GM23248 (cell line): ENCODE results near the gene MRTFA. TPM values are rescaled to one million over a fixed set of nuclear protein-coding genes. Genes with fewer than 3 reads are reported as not detected.

Source experiments
- DNase-seq: peaks from one replicate; pipeline ENCODE4 v3.0.0-alpha.2; 2015
- H2AFZ ChIP-seq: fragments of 200-600 bp; sonication (generic); 2 replicates; pipeline ENCODE4 v1.6.1; 2016; ENCODE audit warnings: antibody characterized with exemption
- H3F3A ChIP-seq: fragments of 200-600 bp; sonication (generic); 2 replicates; pipeline ENCODE4 v1.6.1; 2016; ENCODE audit warnings: mild to moderate bottlenecking, antibody characterized with exemption, mixed run types; ENCODE audit not compliant: insufficient read depth
- H3K27ac ChIP-seq: fragments of 200-600 bp; sonication (generic); 2 replicates; pipeline ENCODE4 v1.5.1; 2016; ENCODE audit warnings: mild to moderate bottlenecking
- H3K27me3 ChIP-seq: fragments of 200-600 bp; sonication (generic); replicated peaks from 2 replicates; pipeline ENCODE4 v1.6.1; 2016; ENCODE audit warnings: mild to moderate bottlenecking; ENCODE audit not compliant: insufficient read depth
- H3K36me3 ChIP-seq: fragments of 200-600 bp; sonication (generic); 2 replicates; pipeline ENCODE4 v1.6.1; 2016; ENCODE audit warnings: low read depth, mild to moderate bottlenecking
- H3K4me1 ChIP-seq: fragments of 200-600 bp; sonication (generic); 2 replicates; pipeline ENCODE4 v1.6.1; 2016; ENCODE audit warnings: mild to moderate bottlenecking; ENCODE audit not compliant: insufficient read depth
- H3K4me2 ChIP-seq: fragments of 200-600 bp; sonication (generic); one replicate; pipeline ENCODE4 v1.6.1; 2016; ENCODE audit warnings: mild to moderate bottlenecking; ENCODE audit not compliant: unreplicated experiment
- H3K4me3 ChIP-seq: fragments of 200-600 bp; sonication (generic); 2 replicates; pipeline ENCODE4 v1.5.1; 2016; ENCODE audit warnings: mild to moderate bottlenecking
- H3K79me2 ChIP-seq: fragments of 200-600 bp; sonication (generic); 2 replicates; pipeline ENCODE4 v1.6.1; 2016; ENCODE audit warnings: mild to moderate bottlenecking; ENCODE audit not compliant: insufficient read depth
- H3K9ac ChIP-seq: fragments of 200-600 bp; sonication (generic); 2 replicates; pipeline ENCODE4 v1.6.1; 2016; ENCODE audit warnings: mild to moderate bottlenecking
- H3K9me2 ChIP-seq: fragments of 200-600 bp; sonication (generic); 2 replicates; pipeline ENCODE4 v1.6.1; 2016; ENCODE audit warnings: mixed run types, mild to moderate bottlenecking, moderate library complexity; ENCODE audit not compliant: insufficient read depth
- H3K9me3 ChIP-seq: fragments of 200-600 bp; sonication (generic); one replicate; pipeline ENCODE4 v1.6.1; 2017; ENCODE audit warnings: low read depth
- H4K20me1 ChIP-seq: fragments of 200-600 bp; sonication (generic); 2 replicates; pipeline ENCODE4 v1.6.0; 2016; ENCODE audit not compliant: insufficient read depth
- EZH2 ChIP-seq: fragments of 200-600 bp; sonication (generic); IDR thresholded peaks from 2 replicates; pipeline ENCODE4 v1.6.1; 2018; ENCODE audit warnings: antibody characterized with exemption, mild to moderate bottlenecking; ENCODE audit not compliant: insufficient read depth, poor library complexity, severe bottlenecking
- EZH2phosphoT487 ChIP-seq: fragments of 200-600 bp; sonication (generic); IDR thresholded peaks from 2 replicates; pipeline ENCODE4 v1.6.1; 2018; ENCODE audit warnings: antibody characterized with exemption, moderate library complexity, mild to moderate bottlenecking, low read depth; ENCODE audit not compliant: insufficient read depth
- WGBS, 2 experiments: methylation state at CpG; one replicate each; pipeline ENCODE4 v1.1.6; 2015 to 2017; ENCODE audit warnings: low lambda C conversion rate in 2 of 2, low coverage in 1 of 2; ENCODE audit errors: missing lambda C conversion rate in 2 of 2; 5-methylcytosine and 5-hydroxymethylcytosine counted together
- in situ Hi-C: fragments of 300-500 bp; cut with MboI; formaldehyde crosslinking; loops from 2 replicates; pipeline ENCODE4 v1.15.0; 2020
- polyA plus RNA-seq: library from polyadenylated mRNA; unstranded; fragments of >200 nt; fragmentation: Nextera tagmentation; extraction: Ambion mirVana; gene quantifications from 2 replicates; pipeline ENCODE4 v1.2.1, GENCODE V29; 2016
- total RNA-seq: library from RNA; depleted of rRNA; stranded (reverse); fragments of >200 nt; shearing (Covaris generic); gene quantifications from 2 replicates; pipeline ENCODE4 v1.2.3, GENCODE V29; 2014

MRTFA gene
- total and polyA plus RNA-seq, 2 experiments from 2014 or later = 24.2 to 49.2 TPM

- H3K9me2 ChIP-seq = no peaks in the 10 kb centered on the region
- peak; percentile 69 for DNase-seq
- WGBS, 2 experiments = 21 to 35% methylated on average over 3 of the region's 3 CpGs
- in situ Hi-C loops = no loop called here
- no peak overlapping the region for H3K9ac ChIP-seq
- TF ChIP-seq EZH2phosphoT487 (no peak), EZH2 (no peak)
- H3K4me3 ChIP-seq = no peak overlapping the region
- H3K79me2 ChIP-seq = no peaks in the 10 kb centered on the region; the same call in 1 of the 2 replicates
- no peaks in the 10 kb centered on the region for H3K9me3 ChIP-seq
- H3K27ac ChIP-seq = peak overlapping the region; percentile 30
- H2AFZ ChIP-seq = no peak overlapping the region
- H4K20me1 ChIP-seq = no peaks in the 10 kb centered on the region
- peaks cover 42% of the 10 kb centered on the region for H3F3A ChIP-seq
- no peaks in the 10 kb centered on the region for H3K27me3 ChIP-seq
- no peaks in the 10 kb centered on the region for H3K4me1 ChIP-seq
- peaks cover 16% of the 10 kb centered on the region for H3K36me3 ChIP-seq
- H3K4me2 ChIP-seq = no peak overlapping the region
These were observed 222.2 kb downstream of the MRTFA start for GRCh38 chr22:40414311-40414710.

GRCh38 chr22:40413873-40414272 lies 222.6 kb downstream of the MRTFA start:
- peaks cover 16% of the 10 kb centered on the region for H3K36me3 ChIP-seq
- H3K27me3 ChIP-seq = no peaks in the 10 kb centered on the region
- H4K20me1 ChIP-seq = no peaks in the 10 kb centered on the region

GRCh38 chr22:40412441-40412840 lies 224.1 kb downstream of the MRTFA start:
- no peak for TF ChIP-seq EZH2
- TF ChIP-seq EZH2phosphoT487 = no peak
- no peak for DNase-seq
- Histone ChIP-seq H2AFZ (no peak overlapping the region), H4K20me1 (no peaks in the 10 kb centered on the region), H3K79me2 (no peaks in the 10 kb centered on the region; the same call in 1 of the 2 replicates), H3K36me3 (peaks cover 16% of the 10 kb centered on the region), H3K4me2 (no peak overlapping the region), H3K27ac (no peak overlapping the region), H3K9me3 (no peaks in the 10 kb centered on the region), H3K9ac (no peak overlapping the region), H3K27me3 (no peaks in the 10 kb centered on the region), H3K4me1 (no peaks in the 10 kb centered on the region), H3K4me3 (no peak overlapping the region), H3F3A (peaks cover 42% of the 10 kb centered on the region), H3K9me2 (no peaks in the 10 kb centered on the region)
- in situ Hi-C loops = no loop called here
- 94 to 96% methylated on average over 2 of the region's 2 CpGs for WGBS, 2 experiments

More at GRCh38 chr22:40413873-40414272, 222.6 kb downstream of the MRTFA start:
- Histone ChIP-seq H3K79me2 (no peaks in the 10 kb centered on the region; the same call in 1 of the 2 replicates), H3K9ac (no peak overlapping the region), H3K9me2 (no peaks in the 10 kb centered on the region), H3K4me3 (no peak overlapping the region), H3K27ac (peak overlapping the region; percentile 30; the same call in 1 of the 2 replicates), H3K4me2 (no peak overlapping the region), H3F3A (peaks cover 42% of the 10 kb centered on the region), H2AFZ (no peak overlapping the region), H3K4me1 (no peaks in the 10 kb centered on the region), H3K9me3 (no peaks in the 10 kb centered on the region)
- DNase-seq = no peak
- 55 to 59% methylated on average over 13 of the region's 13 CpGs for WGBS, 2 experiments
- in situ Hi-C loops = no loop called here
- TF ChIP-seq EZH2phosphoT487 = no peak
- no peak for TF ChIP-seq EZH2

GRCh38 chr22:40411506-40411861 lies 225.0 kb downstream of the MRTFA start:
- WGBS, 2 experiments = 89 to 94% methylated on average over 6 to 7 of the region's 7 CpGs
- no peaks in the 10 kb centered on the region for H3K9me2 ChIP-seq
- no peaks in the 10 kb centered on the region for H3K4me1 ChIP-seq
- no peak overlapping the region for H3K4me2 ChIP-seq
- no peak overlapping the region for H3K9ac ChIP-seq
- no peaks in the 10 kb centered on the region for H3K9me3 ChIP-seq
- TF ChIP-seq EZH2 = no peak
- no peak for TF ChIP-seq EZH2phosphoT487
- no peak overlapping the region for H3K27ac ChIP-seq
- in situ Hi-C loops = no loop called here
- H2AFZ ChIP-seq = no peak overlapping the region
- H3K36me3 ChIP-seq = peaks cover 16% of the 10 kb centered on the region
- H3K79me2 ChIP-seq = no peaks in the 10 kb centered on the region; the same call in 1 of the 2 replicates
- H3K4me3 ChIP-seq = no peak overlapping the region
- H3F3A ChIP-seq = peaks cover 42% of the 10 kb centered on the region
- H4K20me1 ChIP-seq = no peaks in the 10 kb centered on the region
- no peak for DNase-seq
- no peaks in the 10 kb centered on the region for H3K27me3 ChIP-seq
